OCI-LY7 (cell line): ENCODE data around the gene ATP6V0A4.

Experiments
- EZH2phosphoT487 ChIP-seq: fragments of 200-600 bp; sonication (generic); IDR thresholded peaks from 2 replicates; pipeline ENCODE4 v1.6.1; 2018; ENCODE audit warnings: low read depth, borderline replicate concordance, mild to moderate bottlenecking, mixed run types, antibody characterized with exemption, low read length, moderate library complexity, mixed read lengths
- TF ChIP-seq, protein P1 (sequence below): fragments of 200-600 bp; sonication (generic); conservative IDR thresholded peaks from 2 replicates; pipeline ENCODE4 v1.5.1; 2014; ENCODE audit warnings: mild to moderate bottlenecking, antibody characterized with exemption, low read length, moderate library complexity, mixed read lengths

DNA sequence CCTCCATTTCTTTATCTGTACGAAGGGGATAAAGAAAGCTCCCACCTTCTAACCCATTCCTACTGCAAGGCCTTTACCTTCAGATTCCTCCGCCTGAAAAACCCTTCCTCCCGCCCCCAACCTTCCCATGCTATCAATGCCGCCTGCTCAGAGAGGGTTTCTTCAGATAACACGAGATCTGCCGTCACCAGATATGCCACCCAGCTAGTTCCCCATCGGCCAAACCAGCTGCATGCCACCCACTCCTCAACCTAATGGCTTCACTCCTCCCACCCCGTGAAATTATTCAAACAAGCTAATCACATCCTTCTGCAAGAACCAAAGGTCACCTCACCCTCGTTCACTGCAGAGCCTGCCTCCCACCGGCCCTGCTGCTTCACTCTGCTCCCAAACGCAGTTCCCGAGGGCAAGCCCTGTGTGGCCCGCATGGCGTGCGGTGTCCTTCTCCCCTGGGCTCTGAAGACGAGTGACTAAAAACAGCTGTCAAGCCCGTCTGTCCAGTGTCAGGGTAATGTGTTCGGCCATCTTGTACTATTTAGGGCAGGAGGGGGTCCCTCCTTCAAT is 47.0 kb downstream of the ATP6V0A4 start:
- TF ChIP-seq, protein P1, sequence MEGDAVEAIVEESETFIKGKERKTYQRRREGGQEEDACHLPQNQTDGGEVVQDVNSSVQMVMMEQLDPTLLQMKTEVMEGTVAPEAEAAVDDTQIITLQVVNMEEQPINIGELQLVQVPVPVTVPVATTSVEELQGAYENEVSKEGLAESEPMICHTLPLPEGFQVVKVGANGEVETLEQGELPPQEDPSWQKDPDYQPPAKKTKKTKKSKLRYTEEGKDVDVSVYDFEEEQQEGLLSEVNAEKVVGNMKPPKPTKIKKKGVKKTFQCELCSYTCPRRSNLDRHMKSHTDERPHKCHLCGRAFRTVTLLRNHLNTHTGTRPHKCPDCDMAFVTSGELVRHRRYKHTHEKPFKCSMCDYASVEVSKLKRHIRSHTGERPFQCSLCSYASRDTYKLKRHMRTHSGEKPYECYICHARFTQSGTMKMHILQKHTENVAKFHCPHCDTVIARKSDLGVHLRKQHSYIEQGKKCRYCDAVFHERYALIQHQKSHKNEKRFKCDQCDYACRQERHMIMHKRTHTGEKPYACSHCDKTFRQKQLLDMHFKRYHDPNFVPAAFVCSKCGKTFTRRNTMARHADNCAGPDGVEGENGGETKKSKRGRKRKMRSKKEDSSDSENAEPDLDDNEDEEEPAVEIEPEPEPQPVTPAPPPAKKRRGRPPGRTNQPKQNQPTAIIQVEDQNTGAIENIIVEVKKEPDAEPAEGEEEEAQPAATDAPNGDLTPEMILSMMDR: no peak
- TF ChIP-seq EZH2phosphoT487: no peak
